ENCODE results near the gene PARVA.

The PARVA gene

DNA sequence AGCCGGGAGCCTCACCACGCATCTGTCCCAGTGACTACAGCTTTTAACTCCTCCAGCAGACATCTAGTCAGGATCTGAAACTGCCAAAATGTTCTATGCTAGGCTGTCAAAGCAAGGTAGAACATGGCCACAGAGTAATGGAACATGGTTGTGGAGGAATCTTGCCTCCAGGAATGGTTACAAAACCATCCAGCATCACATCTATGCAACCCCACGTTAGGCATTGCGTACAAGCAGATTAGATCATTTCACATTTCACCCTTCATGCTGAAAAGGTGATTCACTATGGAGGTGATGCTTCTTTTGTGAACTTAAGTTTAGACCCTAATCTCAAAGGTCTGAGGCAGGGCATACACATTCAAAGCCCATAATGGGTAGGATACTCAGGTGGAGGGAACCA is 103.0 kb downstream of the PARVA start:
- H3K9ac ChIP-seq (ENCODE audit: low read depth, low read length), result no peak overlapping the region
- no peaks in the 10 kb centered on the region for H3K36me3 ChIP-seq (ENCODE audit: control insufficient read depth, insufficient read depth, low read length)

DNA sequence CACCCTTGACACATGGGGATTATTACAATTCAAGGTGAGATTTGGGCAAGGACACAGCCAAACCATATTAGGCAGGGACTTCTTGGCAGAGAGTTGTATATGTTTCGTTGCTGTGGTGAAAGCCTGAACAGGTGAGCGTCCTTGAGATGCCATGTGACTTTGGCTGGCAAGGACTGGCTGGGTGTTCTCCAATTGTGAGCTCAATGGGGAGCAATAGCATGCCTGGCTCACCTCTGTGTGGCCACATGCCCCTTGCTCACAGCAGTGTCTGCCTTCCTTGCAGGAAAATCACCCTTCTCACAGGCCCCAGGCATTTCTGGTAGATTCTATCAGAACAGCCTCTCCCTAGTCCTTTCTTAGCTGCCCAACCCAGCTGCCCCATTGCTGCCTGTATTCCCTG is 105.5 kb downstream of the PARVA start:
- no peak overlapping the region for H3K4me3 ChIP-seq (ENCODE audit: low read depth, low read length)
- H3K36me3 ChIP-seq (ENCODE audit: control insufficient read depth, insufficient read depth, low read length), result no peaks in the 10 kb centered on the region
- H3K27me3 ChIP-seq (ENCODE audit: control insufficient read depth, insufficient read depth, low read length), result no peaks in the 10 kb centered on the region
- no peak overlapping the region for H3K27ac ChIP-seq (ENCODE audit: low read depth, low read length)
- H3K4me1 ChIP-seq (ENCODE audit: control insufficient read depth, insufficient read depth, low read length), result no peaks in the 10 kb centered on the region
- no peak overlapping the region for H3K9ac ChIP-seq (ENCODE audit: low read depth, low read length)
- no peaks in the 10 kb centered on the region for H3K9me3 ChIP-seq (ENCODE audit: control insufficient read depth, insufficient read depth, low read length)

More for the DNA sequence above, 103.0 kb downstream of the PARVA start:
- Histone ChIP-seq H3K4me3 (ENCODE audit: low read depth, low read length) (no peak overlapping the region), H3K4me1 (ENCODE audit: control insufficient read depth, insufficient read depth, low read length) (no peaks in the 10 kb centered on the region), H3K27ac (ENCODE audit: low read depth, low read length) (no peak overlapping the region), H3K27me3 (ENCODE audit: control insufficient read depth, insufficient read depth, low read length) (no peaks in the 10 kb centered on the region), H3K9me3 (ENCODE audit: control insufficient read depth, insufficient read depth, low read length) (no peaks in the 10 kb centered on the region)

- H3K9me3 ChIP-seq (ENCODE audit: control insufficient read depth, insufficient read depth, low read length), result 0 out of 2 replicates have a peak, but pooled peaks cover under 1% of the 10 kb centered on the region
- no peak overlapping the region for H3K9ac ChIP-seq (ENCODE audit: low read depth, low read length)
- no peaks in the 10 kb centered on the region for H3K36me3 ChIP-seq (ENCODE audit: control insufficient read depth, insufficient read depth, low read length)
- no peaks in the 10 kb centered on the region for H3K4me1 ChIP-seq (ENCODE audit: control insufficient read depth, insufficient read depth, low read length)
- H3K4me3 ChIP-seq (ENCODE audit: low read depth, low read length), result no peak overlapping the region
- H3K27me3 ChIP-seq (ENCODE audit: control insufficient read depth, insufficient read depth, low read length), result no peaks in the 10 kb centered on the region
- H3K27ac ChIP-seq (ENCODE audit: low read depth, low read length), result no peak overlapping the region
These were observed 106.2 kb downstream of the PARVA start for GRCh38 chr11:12483604-12484003.

GRCh38 chr11:12485328-12485727 is 108.0 kb downstream of the PARVA start:
- H3K9ac ChIP-seq (ENCODE audit: low read depth, low read length), result no peak overlapping the region
- no peaks in the 10 kb centered on the region for H3K4me1 ChIP-seq (ENCODE audit: control insufficient read depth, insufficient read depth, low read length)
- H3K27me3 ChIP-seq (ENCODE audit: control insufficient read depth, insufficient read depth, low read length), result no peaks in the 10 kb centered on the region
- peaks cover 7% of the 10 kb centered on the region for H3K9me3 ChIP-seq (ENCODE audit: control insufficient read depth, insufficient read depth, low read length)
- H3K27ac ChIP-seq (ENCODE audit: low read depth, low read length), result no peak overlapping the region
- no peaks in the 10 kb centered on the region for H3K36me3 ChIP-seq (ENCODE audit: control insufficient read depth, insufficient read depth, low read length)
- no peak overlapping the region for H3K4me3 ChIP-seq (ENCODE audit: low read depth, low read length)

- Histone ChIP-seq H3K4me3 (ENCODE audit: low read depth, low read length) (no peak overlapping the region), H3K27me3 (ENCODE audit: control insufficient read depth, insufficient read depth, low read length) (no peaks in the 10 kb centered on the region), H3K9me3 (ENCODE audit: control insufficient read depth, insufficient read depth, low read length) (peaks cover 7% of the 10 kb centered on the region), H3K36me3 (ENCODE audit: control insufficient read depth, insufficient read depth, low read length) (no peaks in the 10 kb centered on the region), H3K27ac (ENCODE audit: low read depth, low read length) (no peak overlapping the region), H3K4me1 (ENCODE audit: control insufficient read depth, insufficient read depth, low read length) (peaks cover 7% of the 10 kb centered on the region), H3K9ac (ENCODE audit: low read depth, low read length) (no peak overlapping the region)
These were observed 111.9 kb downstream of the PARVA start for GRCh38 chr11:12489246-12489772.

- no peaks in the 10 kb centered on the region; the same call in 1 of the 2 replicates for H3K9me3 ChIP-seq (ENCODE audit: control insufficient read depth, insufficient read depth, low read length)
- H3K9ac ChIP-seq (ENCODE audit: low read depth, low read length), result no peak overlapping the region
- no peak overlapping the region for H3K4me3 ChIP-seq (ENCODE audit: low read depth, low read length)
- no peaks in the 10 kb centered on the region for H3K27me3 ChIP-seq (ENCODE audit: control insufficient read depth, insufficient read depth, low read length)
- H3K4me1 ChIP-seq (ENCODE audit: control insufficient read depth, insufficient read depth, low read length), result peaks cover 16% of the 10 kb centered on the region
- H3K27ac ChIP-seq (ENCODE audit: low read depth, low read length), result no peak overlapping the region
- no peaks in the 10 kb centered on the region for H3K36me3 ChIP-seq (ENCODE audit: control insufficient read depth, insufficient read depth, low read length)
These were observed 117.3 kb downstream of the PARVA start for GRCh38 chr11:12494699-12495098.

- Histone ChIP-seq H3K27ac (ENCODE audit: low read depth, low read length) (no peak overlapping the region), H3K27me3 (ENCODE audit: control insufficient read depth, insufficient read depth, low read length) (no peaks in the 10 kb centered on the region), H3K4me3 (ENCODE audit: low read depth, low read length) (no peak overlapping the region), H3K36me3 (ENCODE audit: control insufficient read depth, insufficient read depth, low read length) (no peaks in the 10 kb centered on the region), H3K4me1 (ENCODE audit: control insufficient read depth, insufficient read depth, low read length) (peaks cover 16% of the 10 kb centered on the region), H3K9me3 (ENCODE audit: control insufficient read depth, insufficient read depth, low read length) (no peaks in the 10 kb centered on the region), H3K9ac (ENCODE audit: low read depth, low read length) (no peak overlapping the region)
These were observed 119.0 kb downstream of the PARVA start for GRCh38 chr11:12496181-12497025.

- H3K27me3 ChIP-seq (ENCODE audit: control insufficient read depth, insufficient read depth, low read length), result no peaks in the 10 kb centered on the region
- no peaks in the 10 kb centered on the region for H3K9me3 ChIP-seq (ENCODE audit: control insufficient read depth, insufficient read depth, low read length)
- H3K9ac ChIP-seq (ENCODE audit: low read depth, low read length), result no peak overlapping the region
- no peaks in the 10 kb centered on the region for H3K36me3 ChIP-seq (ENCODE audit: control insufficient read depth, insufficient read depth, low read length)
- H3K4me3 ChIP-seq (ENCODE audit: low read depth, low read length), result no peak overlapping the region
- peaks cover 16% of the 10 kb centered on the region for H3K4me1 ChIP-seq (ENCODE audit: control insufficient read depth, insufficient read depth, low read length)
- H3K27ac ChIP-seq (ENCODE audit: low read depth, low read length), result no peak overlapping the region
These were observed 120.1 kb downstream of the PARVA start for GRCh38 chr11:12497431-12497830.

DNA sequence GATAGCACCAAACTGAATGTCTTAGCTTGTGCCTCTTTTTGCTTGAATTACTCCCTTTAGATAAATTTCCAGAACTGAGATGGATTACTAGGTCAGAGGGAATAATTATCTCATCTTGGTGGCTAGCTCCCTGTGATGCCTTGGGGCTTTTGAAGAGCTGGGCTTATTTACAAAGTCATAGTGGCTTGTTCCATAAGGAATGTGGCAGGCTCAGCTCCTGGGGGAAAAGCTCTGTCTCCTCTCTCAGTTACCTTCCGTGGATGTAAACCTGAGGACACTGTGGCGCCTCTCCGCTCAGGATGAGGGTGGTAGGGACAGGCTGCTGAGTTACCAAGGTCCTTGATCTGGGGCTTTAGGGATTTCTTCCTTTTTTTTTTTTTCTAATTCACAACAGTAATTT is 121.7 kb downstream of the PARVA start:
- Histone ChIP-seq H3K4me1 (ENCODE audit: control insufficient read depth, insufficient read depth, low read length) (peaks cover 12% of the 10 kb centered on the region), H3K9me3 (ENCODE audit: control insufficient read depth, insufficient read depth, low read length) (no peaks in the 10 kb centered on the region), H3K9ac (ENCODE audit: low read depth, low read length) (no peak overlapping the region), H3K4me3 (ENCODE audit: low read depth, low read length) (no peak overlapping the region), H3K27ac (ENCODE audit: low read depth, low read length) (no peak overlapping the region), H3K27me3 (ENCODE audit: control insufficient read depth, insufficient read depth, low read length) (no peaks in the 10 kb centered on the region), H3K36me3 (ENCODE audit: control insufficient read depth, insufficient read depth, low read length) (no peaks in the 10 kb centered on the region)

DNA sequence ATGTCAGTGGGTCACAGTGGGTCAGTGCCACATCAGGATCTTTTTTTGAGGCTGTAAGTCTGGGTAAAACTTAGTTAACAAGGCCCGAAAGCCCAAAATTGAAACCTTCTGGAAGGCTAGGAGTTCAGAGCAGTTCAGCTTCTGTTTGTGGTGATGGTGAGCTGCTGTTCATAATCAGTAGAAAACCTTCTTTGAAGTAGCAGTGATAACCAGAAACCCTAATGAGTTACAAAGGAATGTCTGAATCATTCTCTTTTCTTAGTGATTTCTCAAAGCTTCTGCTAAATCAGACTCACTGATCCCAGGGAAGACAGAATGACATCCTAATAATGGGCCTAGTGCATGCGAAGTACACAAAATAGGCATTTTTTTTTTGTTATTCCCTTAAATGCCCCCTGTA is 124.7 kb downstream of the PARVA start:
- no peaks in the 10 kb centered on the region for H3K36me3 ChIP-seq (ENCODE audit: control insufficient read depth, insufficient read depth, low read length)
- no peak overlapping the region for H3K4me3 ChIP-seq (ENCODE audit: low read depth, low read length)
- no peaks in the 10 kb centered on the region for H3K27me3 ChIP-seq (ENCODE audit: control insufficient read depth, insufficient read depth, low read length)
- H3K9ac ChIP-seq (ENCODE audit: low read depth, low read length), result no peak overlapping the region
- H3K27ac ChIP-seq (ENCODE audit: low read depth, low read length), result no peak overlapping the region
- no peaks in the 10 kb centered on the region for H3K9me3 ChIP-seq (ENCODE audit: control insufficient read depth, insufficient read depth, low read length)
- no peaks in the 10 kb centered on the region for H3K4me1 ChIP-seq (ENCODE audit: control insufficient read depth, insufficient read depth, low read length)

DNA sequence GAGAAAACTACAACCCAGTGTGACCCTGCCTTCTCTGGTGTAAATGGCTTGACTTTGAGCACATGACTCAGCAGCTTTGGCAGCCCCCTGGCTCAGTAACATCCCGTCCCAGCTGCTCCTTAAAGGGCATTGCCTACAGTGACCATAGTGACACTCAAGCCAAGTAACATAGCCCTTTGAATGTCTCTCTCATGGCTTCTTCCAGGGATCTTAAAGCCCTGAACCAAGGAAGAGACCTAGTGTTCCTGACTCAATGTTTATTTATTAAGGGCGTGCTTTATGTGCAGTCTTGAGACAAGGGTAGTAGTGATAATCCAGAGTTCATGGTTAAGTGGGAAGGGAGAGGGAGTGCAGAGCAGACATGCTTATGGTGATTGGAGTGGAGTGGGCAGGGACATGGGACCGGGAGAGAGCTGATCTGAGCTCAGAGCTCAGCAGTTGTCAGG is 125.7 kb downstream of the PARVA start:
- Histone ChIP-seq H3K36me3 (ENCODE audit: control insufficient read depth, insufficient read depth, low read length) (no peaks in the 10 kb centered on the region), H3K9ac (ENCODE audit: low read depth, low read length) (no peak overlapping the region), H3K27ac (ENCODE audit: low read depth, low read length) (no peak overlapping the region)

More for the DNA sequence above, 125.7 kb downstream of the PARVA start:
- Histone ChIP-seq H3K9me3 (ENCODE audit: control insufficient read depth, insufficient read depth, low read length) (no peaks in the 10 kb centered on the region), H3K4me1 (ENCODE audit: control insufficient read depth, insufficient read depth, low read length) (peaks cover 4% of the 10 kb centered on the region; the same call in 1 of the 2 replicates), H3K4me3 (ENCODE audit: low read depth, low read length) (no peak overlapping the region), H3K27me3 (ENCODE audit: control insufficient read depth, insufficient read depth, low read length) (no peaks in the 10 kb centered on the region)
